Measurements from ENCODE around the gene SMIM1. TPM values are rescaled to one million over a fixed set of nuclear protein-coding genes. Genes with fewer than 3 reads are reported as not detected.

Gene SMIM1
- total RNA-seq, 1 donor from 2014 or later = 6.6 TPM

DNA sequence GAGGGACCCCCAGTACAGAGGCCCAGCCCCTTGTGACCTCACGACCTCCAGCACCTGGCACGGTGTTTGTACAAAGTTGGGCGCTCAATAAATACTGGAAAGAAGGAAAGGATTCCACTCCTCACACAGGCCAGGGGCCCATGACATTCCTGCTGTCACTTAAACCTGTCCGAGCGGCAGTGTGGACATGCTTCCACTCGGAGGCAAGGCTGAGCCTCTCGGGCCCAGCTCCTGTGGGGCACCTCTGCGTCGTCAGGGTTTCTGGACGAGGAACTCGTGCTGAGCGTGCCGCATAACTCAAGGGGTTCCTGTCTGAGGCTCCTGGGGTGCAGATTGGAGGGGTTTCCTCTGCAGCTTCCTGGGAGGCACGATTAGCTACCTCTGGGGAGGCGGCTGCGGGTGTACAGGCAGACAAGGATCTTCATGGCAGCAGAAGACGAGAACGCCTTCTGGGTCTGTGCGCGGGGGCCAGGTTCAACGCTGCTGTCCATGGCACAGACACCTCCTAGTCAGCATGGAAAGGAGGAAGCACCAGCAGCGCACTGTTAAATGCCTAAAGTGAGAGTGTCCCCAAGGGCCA is 3.6 kb upstream of the SMIM1 start:
- FAIRE-seq (no peak), DNase-seq (ENCODE audit: low read depth) (no peak)
- Histone ChIP-seq H3K9ac (ENCODE audit: low read length) (no peak overlapping the region), H3K79me2 (ENCODE audit: insufficient read depth, low read length) (no peaks in the 10 kb centered on the region), H3K27me3 (ENCODE audit: insufficient read depth, low read length) (peaks cover 4% of the 10 kb centered on the region), H4K20me1 (ENCODE audit: insufficient read depth, low read length) (no peaks in the 10 kb centered on the region), H3K27ac (ENCODE audit: low read depth, low read length) (no peak overlapping the region), H3K9me3 (ENCODE audit: insufficient read depth, low read depth, low read length) (no peaks in the 10 kb centered on the region), H3K36me3 (ENCODE audit: insufficient read depth, low read length) (no peaks in the 10 kb centered on the region), H3K4me1 (ENCODE audit: insufficient read depth, low read length) (peaks cover 7% of the 10 kb centered on the region), H3K4me2 (ENCODE audit: low read length) (no peak overlapping the region), H2AFZ (ENCODE audit: low read depth, low read length) (no peak overlapping the region), H3K4me3 (ENCODE audit: insufficient read depth, low read depth, low read length) (no peak overlapping the region)
- Mint-ChIP-seq H3K36me3 (ENCODE audit: low read depth, unreplicated experiment) (no peaks in the 10 kb centered on the region), H3K4me3 (ENCODE audit: unreplicated experiment) (no peak overlapping the region), H3K9me3 (ENCODE audit: unreplicated experiment) (no peaks in the 10 kb centered on the region), H3K27me3 (ENCODE audit: low read depth, unreplicated experiment) (peaks cover 24% of the 10 kb centered on the region), H3K4me1 (ENCODE audit: low read depth, unreplicated experiment) (peaks cover 2% of the 10 kb centered on the region), H3K27ac (ENCODE audit: unreplicated experiment) (no peak overlapping the region)
- TF ChIP-seq EZH2 (IDR thresholded peaks at IDR 0.05; ENCODE audit: insufficient read depth, low read length) = no peak
- TF ChIP-seq, protein P1, sequence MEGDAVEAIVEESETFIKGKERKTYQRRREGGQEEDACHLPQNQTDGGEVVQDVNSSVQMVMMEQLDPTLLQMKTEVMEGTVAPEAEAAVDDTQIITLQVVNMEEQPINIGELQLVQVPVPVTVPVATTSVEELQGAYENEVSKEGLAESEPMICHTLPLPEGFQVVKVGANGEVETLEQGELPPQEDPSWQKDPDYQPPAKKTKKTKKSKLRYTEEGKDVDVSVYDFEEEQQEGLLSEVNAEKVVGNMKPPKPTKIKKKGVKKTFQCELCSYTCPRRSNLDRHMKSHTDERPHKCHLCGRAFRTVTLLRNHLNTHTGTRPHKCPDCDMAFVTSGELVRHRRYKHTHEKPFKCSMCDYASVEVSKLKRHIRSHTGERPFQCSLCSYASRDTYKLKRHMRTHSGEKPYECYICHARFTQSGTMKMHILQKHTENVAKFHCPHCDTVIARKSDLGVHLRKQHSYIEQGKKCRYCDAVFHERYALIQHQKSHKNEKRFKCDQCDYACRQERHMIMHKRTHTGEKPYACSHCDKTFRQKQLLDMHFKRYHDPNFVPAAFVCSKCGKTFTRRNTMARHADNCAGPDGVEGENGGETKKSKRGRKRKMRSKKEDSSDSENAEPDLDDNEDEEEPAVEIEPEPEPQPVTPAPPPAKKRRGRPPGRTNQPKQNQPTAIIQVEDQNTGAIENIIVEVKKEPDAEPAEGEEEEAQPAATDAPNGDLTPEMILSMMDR (IDR thresholded peaks at IDR 0.05; ENCODE audit: insufficient read depth, low read depth, low read length) = no peak

DNA sequence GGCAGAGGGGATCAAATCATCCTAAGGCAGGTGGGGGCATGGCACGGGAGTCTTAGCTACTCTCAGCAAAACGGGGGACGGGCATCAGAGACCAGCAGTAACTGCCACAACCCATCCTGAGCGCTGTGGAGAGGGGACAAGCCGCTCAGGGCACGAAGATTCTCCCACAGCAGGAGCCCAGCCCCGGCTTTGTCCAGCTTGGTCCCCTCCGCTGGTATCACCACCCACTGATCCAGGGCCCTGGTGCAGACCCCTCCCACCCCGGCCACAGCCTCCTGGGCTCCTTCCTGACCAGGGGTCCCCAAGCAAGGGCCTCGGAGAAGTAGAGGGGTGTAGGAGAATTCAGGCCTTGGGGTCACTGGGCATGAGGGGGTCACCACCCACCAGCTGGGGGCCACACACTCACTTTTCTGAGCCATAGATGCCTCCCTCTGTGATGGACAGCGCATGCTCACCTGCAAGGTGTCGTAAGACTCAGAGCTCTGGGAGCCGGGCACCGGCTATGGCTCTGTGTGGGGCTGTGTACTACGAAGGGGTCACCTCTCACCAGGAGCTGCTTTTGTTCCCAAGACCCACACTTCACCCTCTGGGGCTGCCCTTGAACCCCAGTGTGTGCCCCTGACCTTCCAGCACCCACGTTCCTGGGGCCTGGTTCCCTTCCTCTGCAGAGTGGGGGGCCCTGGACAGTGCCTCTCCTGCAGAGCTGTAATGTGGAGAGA is 2.3 kb upstream of the SMIM1 start:
- no peak overlapping the region for H2AFZ ChIP-seq (ENCODE audit: low read depth, low read length)
- H3K27ac ChIP-seq (ENCODE audit: low read depth, low read length) = no peak overlapping the region
- no peak overlapping the region for H3K27ac Mint-ChIP-seq (ENCODE audit: unreplicated experiment)
- H3K9me3 Mint-ChIP-seq (ENCODE audit: unreplicated experiment) = no peaks in the 10 kb centered on the region
- peaks cover 3% of the 10 kb centered on the region for H3K27me3 ChIP-seq (ENCODE audit: insufficient read depth, low read length)
- peaks cover 17% of the 10 kb centered on the region for H3K27me3 Mint-ChIP-seq (ENCODE audit: low read depth, unreplicated experiment)
- FAIRE-seq (no peak), DNase-seq (ENCODE audit: low read depth) (no peak)
- no peaks in the 10 kb centered on the region for H4K20me1 ChIP-seq (ENCODE audit: insufficient read depth, low read length)
- H3K4me1 ChIP-seq (ENCODE audit: insufficient read depth, low read length) = peaks cover 11% of the 10 kb centered on the region
- peaks cover 6% of the 10 kb centered on the region for H3K4me1 Mint-ChIP-seq (ENCODE audit: low read depth, unreplicated experiment)
- no peaks in the 10 kb centered on the region for H3K9me3 ChIP-seq (ENCODE audit: insufficient read depth, low read depth, low read length)
- no peaks in the 10 kb centered on the region for H3K79me2 ChIP-seq (ENCODE audit: insufficient read depth, low read length)
- TF ChIP-seq, protein P1 (IDR thresholded peaks at IDR 0.05; ENCODE audit: insufficient read depth, low read depth, low read length) = no peak
- no peak for TF ChIP-seq EZH2 (IDR thresholded peaks at IDR 0.05; ENCODE audit: insufficient read depth, low read length)
- no peak overlapping the region for H3K4me2 ChIP-seq (ENCODE audit: low read length)
- H3K36me3 Mint-ChIP-seq (ENCODE audit: low read depth, unreplicated experiment) = no peaks in the 10 kb centered on the region
- H3K4me3 ChIP-seq (ENCODE audit: insufficient read depth, low read depth, low read length) = no peak overlapping the region
- no peak overlapping the region for H3K9ac ChIP-seq (ENCODE audit: low read length)
- no peaks in the 10 kb centered on the region for H3K36me3 ChIP-seq (ENCODE audit: insufficient read depth, low read length)
- no peak overlapping the region for H3K4me3 Mint-ChIP-seq (ENCODE audit: unreplicated experiment)
